ENCODE data around the gene AP5S1.

DNA sequence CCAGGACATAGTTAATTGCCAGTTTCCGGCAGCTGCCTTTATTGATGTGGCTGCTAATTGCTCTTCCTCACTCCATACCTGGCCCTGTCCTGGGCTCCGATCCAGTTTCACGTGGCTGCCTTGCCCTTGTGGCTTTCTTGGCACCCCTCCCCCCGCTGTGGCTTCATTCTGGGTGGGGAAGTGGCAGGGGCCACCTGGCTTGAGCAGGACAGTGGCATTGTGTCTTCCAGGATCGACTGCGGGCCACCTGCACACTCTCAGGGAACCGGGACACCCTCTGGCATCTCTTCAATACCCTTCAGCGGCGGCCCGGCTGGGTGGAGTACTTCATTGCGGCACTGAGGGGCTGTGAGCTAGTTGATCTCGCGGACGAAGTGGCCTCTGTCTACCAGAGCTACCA is 37.1 kb downstream of the AP5S1 start:
- TF ChIP-seq CTCF (conservative IDR thresholded peaks at IDR 0.05) (no peak), EZH2 (IDR thresholded peaks at IDR 0.05; ENCODE audit: low read depth) (no peak)

Measured in PC-9 (cell line).